Measurements from ENCODE around the gene CENPS.

DNA sequence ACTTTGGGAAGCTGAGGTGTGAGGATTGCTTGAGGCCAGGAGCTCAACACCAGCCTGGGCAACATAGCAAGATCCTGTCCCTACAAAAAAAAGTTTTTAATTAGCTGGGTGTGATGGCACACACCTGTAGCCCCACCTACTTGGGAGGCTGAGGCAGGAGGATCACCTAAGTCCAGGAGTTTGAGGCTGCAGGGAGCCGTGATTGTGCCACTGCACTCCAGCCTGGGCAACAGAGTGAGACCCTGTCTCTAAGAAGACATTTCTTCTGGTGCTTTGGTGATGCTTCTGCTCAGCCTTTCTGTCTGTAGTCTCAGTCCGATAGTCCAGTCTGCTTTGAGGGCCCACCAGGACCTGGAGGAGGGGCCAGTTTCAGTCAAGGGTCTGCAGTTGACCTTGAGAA is 23.0 kb upstream of the CENPS start:
- TF ChIP-seq, protein P1, sequence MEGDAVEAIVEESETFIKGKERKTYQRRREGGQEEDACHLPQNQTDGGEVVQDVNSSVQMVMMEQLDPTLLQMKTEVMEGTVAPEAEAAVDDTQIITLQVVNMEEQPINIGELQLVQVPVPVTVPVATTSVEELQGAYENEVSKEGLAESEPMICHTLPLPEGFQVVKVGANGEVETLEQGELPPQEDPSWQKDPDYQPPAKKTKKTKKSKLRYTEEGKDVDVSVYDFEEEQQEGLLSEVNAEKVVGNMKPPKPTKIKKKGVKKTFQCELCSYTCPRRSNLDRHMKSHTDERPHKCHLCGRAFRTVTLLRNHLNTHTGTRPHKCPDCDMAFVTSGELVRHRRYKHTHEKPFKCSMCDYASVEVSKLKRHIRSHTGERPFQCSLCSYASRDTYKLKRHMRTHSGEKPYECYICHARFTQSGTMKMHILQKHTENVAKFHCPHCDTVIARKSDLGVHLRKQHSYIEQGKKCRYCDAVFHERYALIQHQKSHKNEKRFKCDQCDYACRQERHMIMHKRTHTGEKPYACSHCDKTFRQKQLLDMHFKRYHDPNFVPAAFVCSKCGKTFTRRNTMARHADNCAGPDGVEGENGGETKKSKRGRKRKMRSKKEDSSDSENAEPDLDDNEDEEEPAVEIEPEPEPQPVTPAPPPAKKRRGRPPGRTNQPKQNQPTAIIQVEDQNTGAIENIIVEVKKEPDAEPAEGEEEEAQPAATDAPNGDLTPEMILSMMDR (IDR thresholded peaks at IDR 0.05): no peak
- no peak for TF ChIP-seq POLR2A (IDR thresholded peaks at IDR 0.05)
